Fibroblast of peridontal ligament (primary cell): ENCODE data around the gene SLC49A4.

Experiments used
- DNase-seq: peaks from one replicate; pipeline ENCODE4 v3.0.0-alpha.2; 2010; ENCODE audit errors: extremely low read depth

SLC49A4 gene

GRCh38 chr3:122907471-122907870, 112.6 kb downstream of the SLC49A4 start:
- DNase-seq = no peak

GRCh38 chr3:122908251-122908650, 113.4 kb downstream of the SLC49A4 start:
- no peak for DNase-seq

DNA sequence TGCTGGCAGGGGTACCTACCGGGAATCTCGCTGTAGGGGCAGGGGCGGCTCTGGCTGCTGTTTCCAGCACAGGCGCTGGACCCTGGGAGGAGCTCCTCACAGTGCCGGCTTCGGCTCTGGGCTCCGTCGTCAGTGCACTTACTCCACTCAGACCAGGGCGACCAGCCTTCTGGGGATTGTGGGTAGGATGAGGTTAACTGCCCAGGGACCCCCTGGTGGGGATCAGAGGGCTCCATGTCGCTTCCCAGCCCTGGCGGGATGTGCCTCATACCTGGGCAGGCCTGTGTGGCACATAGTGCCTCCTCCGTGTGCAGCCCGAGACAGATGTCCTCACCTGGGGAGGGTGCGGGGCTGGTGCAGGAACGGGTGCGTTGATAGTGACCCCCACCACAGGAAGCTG, 117.0 kb downstream of the SLC49A4 start:
- DNase-seq = no peak

DNA sequence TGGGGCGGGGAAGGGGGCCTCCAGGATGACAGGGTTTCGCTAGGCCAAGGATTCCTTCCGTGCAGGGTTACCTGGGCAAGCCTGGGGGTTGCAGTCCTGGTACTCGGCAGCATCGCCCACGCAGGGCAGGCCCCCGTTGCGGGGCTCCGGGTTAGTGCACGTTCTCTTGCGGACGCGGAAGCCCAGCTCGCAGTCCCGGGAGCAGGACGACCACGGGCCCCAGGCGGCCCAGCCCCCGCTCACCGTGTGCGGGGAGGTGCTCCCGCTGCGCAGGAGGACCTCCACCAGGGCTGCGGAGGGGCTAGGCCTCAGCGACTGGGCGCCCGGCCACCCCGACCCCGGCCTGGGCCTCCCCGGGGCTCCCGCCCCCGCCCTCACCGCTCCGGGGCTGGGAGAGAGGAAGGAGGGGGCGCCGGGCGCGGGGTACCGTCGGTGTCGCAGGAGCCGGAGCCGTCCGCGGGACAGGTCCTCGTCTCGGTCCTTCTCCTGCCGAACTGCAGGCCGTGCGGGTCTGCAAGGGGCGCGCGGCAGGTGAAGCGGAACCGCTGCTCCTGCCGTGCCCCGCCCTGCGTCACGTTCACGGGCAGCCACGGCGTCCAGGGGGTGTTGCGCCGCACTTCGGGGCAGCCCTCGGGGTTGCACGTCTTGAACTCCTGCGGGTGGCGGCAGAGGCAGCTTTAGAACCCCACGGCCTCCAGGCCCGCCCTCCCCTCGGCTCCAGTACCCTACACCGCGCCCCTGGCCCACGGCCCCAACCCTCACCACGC, 118.1 kb downstream of the SLC49A4 start:
- no peak for DNase-seq

GRCh38 chr3:122913539-122914100, 118.8 kb downstream of the SLC49A4 start:
- no peak for DNase-seq

GRCh38 chr3:122915300-122916055, 120.6 kb downstream of the SLC49A4 start:
- no peak for DNase-seq

- DNase-seq = no peak
These were observed 121.2 kb downstream of the SLC49A4 start for GRCh38 chr3:122916084-122916483.

GRCh38 chr3:122916580-122916979, 121.7 kb downstream of the SLC49A4 start:
- no peak for DNase-seq

- no peak for DNase-seq
These were observed 122.5 kb downstream of the SLC49A4 start for GRCh38 chr3:122917412-122917811.

DNA sequence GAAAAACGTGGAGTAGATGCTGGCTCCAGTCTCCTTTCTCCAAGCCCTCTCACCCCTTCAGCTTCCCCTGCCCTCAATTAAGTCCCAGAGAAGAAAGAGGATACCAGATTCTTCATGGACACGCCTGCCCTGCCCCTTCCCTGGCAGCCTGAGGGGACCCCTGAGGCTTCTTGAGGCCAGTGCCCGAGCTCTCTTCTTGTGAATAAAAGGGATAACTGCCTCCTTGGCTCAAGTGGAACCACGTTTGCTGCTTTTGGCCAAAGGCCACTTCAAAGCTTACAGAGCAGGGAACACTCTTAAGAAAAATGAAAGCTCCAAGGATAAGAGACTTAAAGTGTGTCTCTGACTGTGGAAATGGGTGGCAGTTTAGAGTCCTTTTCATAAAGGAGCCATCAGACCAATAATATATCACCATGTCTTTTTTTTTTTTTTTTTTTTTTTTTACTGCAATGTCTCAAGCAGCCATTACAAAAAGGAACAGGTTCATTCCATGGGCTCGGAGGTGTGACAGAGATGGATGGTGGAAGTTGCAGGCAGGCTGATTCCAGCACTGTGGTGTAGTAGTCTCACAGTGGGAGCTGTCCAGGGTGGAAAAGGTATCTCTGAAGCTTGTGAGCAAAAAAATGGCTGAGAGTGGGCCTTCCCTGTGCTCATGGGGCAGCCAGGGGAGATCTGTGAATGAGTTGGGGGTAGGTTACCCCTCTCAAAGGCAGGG, 123.9 kb downstream of the SLC49A4 start:
- no peak for DNase-seq

- DNase-seq = no peak
These were observed 124.4 kb downstream of the SLC49A4 start for GRCh38 chr3:122919291-122919610.

GRCh38 chr3:122920986-122921385, 126.1 kb downstream of the SLC49A4 start:
- DNase-seq = no peak

GRCh38 chr3:122921791-122922651, 127.2 kb downstream of the SLC49A4 start:
- no peak for DNase-seq

DNA sequence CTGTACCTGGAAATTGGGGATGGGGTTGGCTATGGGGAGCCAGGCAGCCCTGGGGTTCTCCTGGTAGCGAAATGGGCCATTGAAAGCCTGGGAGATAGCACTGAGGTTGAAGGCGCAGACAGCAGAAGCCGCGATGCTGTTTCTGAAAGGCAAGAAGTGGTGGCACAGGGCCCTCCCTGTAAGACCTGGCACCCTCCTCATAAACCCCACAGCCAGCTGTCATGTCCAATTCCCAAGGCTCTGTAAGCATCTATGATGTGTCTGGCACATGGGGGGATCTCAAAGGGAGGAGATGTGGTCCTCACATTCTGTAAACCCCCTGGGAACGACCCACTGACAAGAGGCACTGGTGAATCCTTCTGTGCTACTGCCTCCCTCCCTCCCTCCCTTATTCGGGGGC, 128.7 kb downstream of the SLC49A4 start:
- DNase-seq = no peak

DNA sequence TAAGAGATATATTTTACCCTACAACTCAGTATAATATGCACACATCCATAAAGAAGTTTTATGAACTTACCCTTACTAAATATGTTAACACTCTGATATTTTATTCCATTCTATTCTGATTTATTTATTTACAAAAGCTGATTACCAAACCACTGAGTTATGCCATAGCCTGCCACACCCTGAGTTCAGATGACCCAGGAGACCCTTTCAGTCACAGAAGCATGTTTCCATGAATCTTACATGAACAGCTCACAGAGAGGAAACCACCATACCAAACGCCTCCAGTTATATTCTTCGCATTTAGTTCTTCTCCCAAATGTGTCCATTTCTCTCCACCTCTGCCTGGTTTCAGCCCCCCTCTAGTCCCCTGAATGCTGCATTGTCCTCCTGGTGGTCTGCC, 129.2 kb downstream of the SLC49A4 start:
- DNase-seq = no peak

GRCh38 chr3:122925756-122926155, 130.9 kb downstream of the SLC49A4 start:
- no peak for DNase-seq

DNA sequence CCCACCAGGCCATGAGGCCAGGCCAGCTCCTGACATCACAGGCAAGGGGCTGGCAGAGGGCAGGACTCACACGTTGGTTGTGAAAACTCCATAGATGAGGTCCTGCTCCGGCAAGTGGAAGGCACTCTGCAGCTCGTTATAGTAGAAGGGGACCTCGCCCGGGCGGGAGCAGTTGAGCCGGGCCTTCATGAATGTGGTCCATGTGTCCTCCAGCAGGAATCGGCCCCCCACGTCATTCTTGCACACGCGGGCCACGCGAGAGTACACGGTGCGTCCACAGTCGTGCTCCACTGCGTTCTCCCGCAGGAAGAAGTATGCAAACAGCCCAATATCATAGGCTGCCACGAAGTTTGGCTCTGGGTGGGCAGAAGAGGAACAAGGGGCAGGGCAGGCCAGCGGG, 131.5 kb downstream of the SLC49A4 start:
- no peak for DNase-seq

DNA sequence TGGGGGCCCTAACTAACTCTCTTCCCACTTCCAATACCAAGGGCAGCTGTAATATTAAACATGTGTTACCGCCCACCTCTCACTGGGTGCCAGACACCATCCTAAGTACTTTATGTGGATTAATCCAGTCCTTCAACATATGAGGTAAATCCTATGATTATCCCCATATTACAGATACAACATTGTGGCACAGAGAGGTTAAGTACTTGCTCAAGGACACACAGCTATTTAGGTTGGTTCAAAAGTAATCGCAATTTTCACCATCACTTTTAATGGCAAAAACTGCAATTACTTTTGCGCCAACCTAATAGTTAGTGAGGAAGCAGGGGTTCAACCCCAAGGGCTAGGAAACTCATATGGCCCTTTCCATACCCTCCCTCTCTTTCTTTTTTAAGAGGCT, 131.9 kb downstream of the SLC49A4 start:
- no peak for DNase-seq

DNA sequence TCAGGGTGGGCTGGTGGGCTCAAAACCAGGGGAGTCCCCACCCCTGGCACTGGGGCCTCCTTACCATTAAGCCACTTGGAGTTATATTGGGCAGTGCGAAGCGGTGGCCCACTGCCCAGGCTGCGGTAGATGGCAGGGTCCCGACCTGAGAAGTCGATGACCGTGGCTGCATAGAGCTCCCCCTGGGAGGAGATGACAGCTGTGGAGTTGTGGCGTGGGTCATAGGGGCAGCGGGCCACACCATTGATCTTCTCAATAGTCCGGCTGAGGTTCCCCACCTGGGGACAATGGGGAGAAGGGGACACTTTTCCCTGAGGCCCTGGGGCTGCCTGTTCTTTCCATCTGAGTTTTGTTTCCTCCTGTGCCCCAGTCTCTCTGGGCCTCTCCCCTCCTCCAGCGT, 132.9 kb downstream of the SLC49A4 start:
- DNase-seq = no peak

- no peak for DNase-seq
These were observed 133.7 kb downstream of the SLC49A4 start for GRCh38 chr3:122928396-122929187.
